NT2/D1 (cell line): ENCODE measurements around the gene ODC1.

Experiments used
- DNase-seq: peaks from one replicate; pipeline ENCODE4 v3.0.0-alpha.2; 2011; ENCODE audit warnings: low read depth, low spot score
- H3K27me3 ChIP-seq: 2 replicates; pipeline ENCODE4 v1.6.0; 2011; ENCODE audit warnings: mild to moderate bottlenecking; ENCODE audit not compliant: insufficient read length, insufficient read depth
- H3K36me3 ChIP-seq: 2 replicates; pipeline ENCODE4 v1.6.1; 2011; ENCODE audit warnings: mild to moderate bottlenecking, low read length, mixed read lengths; ENCODE audit not compliant: insufficient read depth, insufficient read length
- H3K4me1 ChIP-seq: 2 replicates; pipeline ENCODE4 v1.5.1; 2011; ENCODE audit not compliant: insufficient read depth, insufficient read length
- H3K4me3 ChIP-seq: 2 replicates; pipeline ENCODE4 v1.5.1; 2011; ENCODE audit warnings: low read depth; ENCODE audit not compliant: insufficient read length
- H3K9ac ChIP-seq: 2 replicates; pipeline ENCODE4 v1.6.0; 2011; ENCODE audit warnings: low read depth; ENCODE audit not compliant: insufficient read length
- H3K9me3 ChIP-seq: 2 replicates; pipeline ENCODE4 v1.5.1; 2011; ENCODE audit warnings: mild to moderate bottlenecking, low read length; ENCODE audit not compliant: insufficient read depth
- SUZ12 ChIP-seq: IDR thresholded peaks from 2 replicates; pipeline ENCODE4 v1.6.1; 2011; ENCODE audit not compliant: insufficient read length, insufficient read depth; ENCODE audit errors: extremely low read depth
- YY1 ChIP-seq: IDR thresholded peaks from 2 replicates; pipeline ENCODE4 v1.6.1; 2011; ENCODE audit not compliant: insufficient read length, insufficient read depth
- ZNF274 ChIP-seq: IDR thresholded peaks from 2 replicates; pipeline ENCODE4 v1.6.1; 2011; ENCODE audit warnings: mild to moderate bottlenecking, low read depth, low read length

The ODC1 gene

GRCh38 chr2:10433947-10434885 is 13.9 kb downstream of the ODC1 start:
- no peak overlapping the region for H3K4me3 ChIP-seq
- H3K36me3 ChIP-seq, result peaks cover 8% of the 10 kb centered on the region
- no peaks in the 10 kb centered on the region for H3K27me3 ChIP-seq
- H3K9ac ChIP-seq, result no peak overlapping the region
- H3K4me1 ChIP-seq, result peaks cover 13% of the 10 kb centered on the region
- H3K9me3 ChIP-seq, result no peaks in the 10 kb centered on the region
- TF ChIP-seq SUZ12, result no peak
- TF ChIP-seq ZNF274, result no peak
- no peak for TF ChIP-seq YY1
- DNase-seq, result no peak

GRCh38 chr2:10433264-10433946 is 14.7 kb downstream of the ODC1 start:
- DNase-seq, result no peak
- Histone ChIP-seq H3K9ac (no peak overlapping the region), H3K36me3 (peaks cover 1% of the 10 kb centered on the region), H3K4me1 (peaks cover 13% of the 10 kb centered on the region), H3K27me3 (no peaks in the 10 kb centered on the region), H3K4me3 (no peak overlapping the region), H3K9me3 (no peaks in the 10 kb centered on the region)
- no peak for TF ChIP-seq SUZ12
- TF ChIP-seq YY1, result no peak
- TF ChIP-seq ZNF274, result no peak

GRCh38 chr2:10432311-10433181 is 15.6 kb downstream of the ODC1 start:
- H3K4me3 ChIP-seq, result no peak overlapping the region
- peaks cover 13% of the 10 kb centered on the region for H3K4me1 ChIP-seq
- no peak overlapping the region for H3K9ac ChIP-seq
- TF ChIP-seq YY1, result no peak
- TF ChIP-seq ZNF274, result no peak
- H3K27me3 ChIP-seq, result no peaks in the 10 kb centered on the region
- no peaks in the 10 kb centered on the region for H3K9me3 ChIP-seq
- no peak for DNase-seq
- peaks cover 4% of the 10 kb centered on the region for H3K36me3 ChIP-seq

GRCh38 chr2:10431797-10432196 is 16.3 kb downstream of the ODC1 start:
- no peak for DNase-seq
- no peaks in the 10 kb centered on the region for H3K27me3 ChIP-seq
- no peak overlapping the region for H3K4me3 ChIP-seq
- no peaks in the 10 kb centered on the region for H3K9me3 ChIP-seq
- no peak for TF ChIP-seq SUZ12
- TF ChIP-seq ZNF274, result no peak
- TF ChIP-seq YY1, result no peak
- H3K36me3 ChIP-seq, result peaks cover 9% of the 10 kb centered on the region
- no peak overlapping the region for H3K9ac ChIP-seq
- peaks cover 13% of the 10 kb centered on the region for H3K4me1 ChIP-seq

- Histone ChIP-seq H3K9me3 (no peaks in the 10 kb centered on the region), H3K36me3 (peaks cover 16% of the 10 kb centered on the region), H3K4me3 (no peak overlapping the region), H3K4me1 (peaks cover 13% of the 10 kb centered on the region), H3K27me3 (no peaks in the 10 kb centered on the region), H3K9ac (no peak overlapping the region)
- no peak for DNase-seq
- TF ChIP-seq YY1 (no peak), SUZ12 (no peak), ZNF274 (no peak)
Measured at GRCh38 chr2:10430886-10431622, 17.1 kb downstream of the ODC1 start.

GRCh38 chr2:10428924-10429323 is 19.2 kb downstream of the ODC1 start:
- no peak for DNase-seq
- peaks cover 16% of the 10 kb centered on the region for H3K4me1 ChIP-seq
- H3K9me3 ChIP-seq, result no peaks in the 10 kb centered on the region
- no peaks in the 10 kb centered on the region for H3K27me3 ChIP-seq
- no peak overlapping the region for H3K9ac ChIP-seq
- H3K36me3 ChIP-seq, result peaks cover 35% of the 10 kb centered on the region
- TF ChIP-seq SUZ12 (no peak), ZNF274 (no peak), YY1 (no peak)
- H3K4me3 ChIP-seq, result no peak overlapping the region
